Endothelial cell of umbilical vein (primary cell): ENCODE results near the gene VDAC2.

Experiments
- CTCF ChIP-seq, 2 donors: IDR thresholded peaks; 1 replicate in 1 of 2; 2 replicates in 1 of 2; pipeline ENCODE4 v1.5.1; 2011; ENCODE audit warnings: low read length in 2 of 2, mild to moderate bottlenecking in 2 of 2, moderate library complexity in 2 of 2, control low read depth in 1 of 2, inconsistent platforms in 1 of 2, low read depth in 1 of 2; ENCODE audit not compliant: insufficient read depth in 1 of 2; ENCODE audit errors: extremely low read depth in 1 of 2
- EZH2 ChIP-seq: IDR thresholded peaks from 2 replicates; pipeline ENCODE4 v1.6.1; 2012; ENCODE audit warnings: borderline replicate concordance, low read depth, mild to moderate bottlenecking, moderate library complexity, low read length, inconsistent platforms; ENCODE audit not compliant: severe bottlenecking
- FOS ChIP-seq: IDR thresholded peaks from 2 replicates; pipeline ENCODE4 v1.6.1; 2011; ENCODE audit warnings: mild to moderate bottlenecking, low read length, moderate library complexity, borderline replicate concordance; ENCODE audit not compliant: insufficient read depth
- GATA2 ChIP-seq: IDR thresholded peaks from 2 replicates; pipeline ENCODE4 v1.7.0; 2011; ENCODE audit warnings: low read depth, mild to moderate bottlenecking, moderate library complexity, mixed read lengths, low read length; ENCODE audit not compliant: insufficient read length, insufficient read depth
- POLR2A ChIP-seq: IDR thresholded peaks from 2 replicates; pipeline ENCODE4 v1.6.1; 2012; ENCODE audit warnings: low read depth, mild to moderate bottlenecking, control low read depth, low read length

- no peak for TF ChIP-seq CTCF (IDR thresholded peaks at IDR 0.05; ENCODE audit: extremely low read depth in 1 of 2, insufficient read depth in 1 of 2, low read depth in 1 of 2, low read length in 2 of 2)
- no peak for TF ChIP-seq FOS
- TF ChIP-seq POLR2A: no peak
- TF ChIP-seq GATA2: no peak
- no peak for TF ChIP-seq EZH2
These were observed 1.3 kb upstream of the VDAC2 start for GRCh38 chr10:75209086-75209920.
